ENCODE results near the gene RERE.

- TF ChIP-seq, protein P1, sequence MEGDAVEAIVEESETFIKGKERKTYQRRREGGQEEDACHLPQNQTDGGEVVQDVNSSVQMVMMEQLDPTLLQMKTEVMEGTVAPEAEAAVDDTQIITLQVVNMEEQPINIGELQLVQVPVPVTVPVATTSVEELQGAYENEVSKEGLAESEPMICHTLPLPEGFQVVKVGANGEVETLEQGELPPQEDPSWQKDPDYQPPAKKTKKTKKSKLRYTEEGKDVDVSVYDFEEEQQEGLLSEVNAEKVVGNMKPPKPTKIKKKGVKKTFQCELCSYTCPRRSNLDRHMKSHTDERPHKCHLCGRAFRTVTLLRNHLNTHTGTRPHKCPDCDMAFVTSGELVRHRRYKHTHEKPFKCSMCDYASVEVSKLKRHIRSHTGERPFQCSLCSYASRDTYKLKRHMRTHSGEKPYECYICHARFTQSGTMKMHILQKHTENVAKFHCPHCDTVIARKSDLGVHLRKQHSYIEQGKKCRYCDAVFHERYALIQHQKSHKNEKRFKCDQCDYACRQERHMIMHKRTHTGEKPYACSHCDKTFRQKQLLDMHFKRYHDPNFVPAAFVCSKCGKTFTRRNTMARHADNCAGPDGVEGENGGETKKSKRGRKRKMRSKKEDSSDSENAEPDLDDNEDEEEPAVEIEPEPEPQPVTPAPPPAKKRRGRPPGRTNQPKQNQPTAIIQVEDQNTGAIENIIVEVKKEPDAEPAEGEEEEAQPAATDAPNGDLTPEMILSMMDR (IDR thresholded peaks at IDR 0.05): no peak
- TF ChIP-seq JUN (CRISPR knock-in tag; IDR thresholded peaks at IDR 0.05) (no peak), ZNF121 (CRISPR knock-in tag; IDR thresholded peaks at IDR 0.05) (no peak), NFATC4 (CRISPR knock-in tag; IDR thresholded peaks at IDR 0.05) (no peak), E2F1 (CRISPR knock-in tag; IDR thresholded peaks at IDR 0.05) (no peak), FOXJ3 (CRISPR knock-in tag; IDR thresholded peaks at IDR 0.05; ENCODE audit: borderline replicate concordance) (no peak), FOXK1 (CRISPR knock-in tag; IDR thresholded peaks at IDR 0.05) (no peak), RELA (CRISPR knock-in tag; IDR thresholded peaks at IDR 0.05; ENCODE audit: borderline replicate concordance) (no peak), KAT7 (CRISPR knock-in tag; IDR thresholded peaks at IDR 0.05; ENCODE audit: borderline replicate concordance) (no peak)
Observed at GRCh38 chr1:8589571-8589970, 227.9 kb downstream of the RERE start.

All from WTC11 (cell line).